ENCODE measurements around the gene VIPR1.

Gene VIPR1

GRCh38 chr3:42513121-42513520, 10.7 kb downstream of the VIPR1 start:
- no peak for DNase-seq

- no peak for DNase-seq
Observed at GRCh38 chr3:42513521-42513920, 11.1 kb downstream of the VIPR1 start.

- no peak for DNase-seq
Observed at GRCh38 chr3:42514876-42515275, 12.4 kb downstream of the VIPR1 start.

GRCh38 chr3:42515391-42515916, 13.0 kb downstream of the VIPR1 start:
- no peak for DNase-seq

GRCh38 chr3:42515976-42516375, 13.5 kb downstream of the VIPR1 start:
- DNase-seq = no peak

- DNase-seq = no peak
Observed at GRCh38 chr3:42516443-42516842, 14.0 kb downstream of the VIPR1 start.

- no peak for DNase-seq
Observed at GRCh38 chr3:42517117-42517516, 14.7 kb downstream of the VIPR1 start.

- DNase-seq = no peak
Observed at GRCh38 chr3:42518800-42519567, 16.5 kb downstream of the VIPR1 start.

- DNase-seq = no peak
Observed at GRCh38 chr3:42519568-42519962, 17.1 kb downstream of the VIPR1 start.

- DNase-seq = no peak
Observed at GRCh38 chr3:42520336-42520735, 17.9 kb downstream of the VIPR1 start.

GRCh38 chr3:42520906-42521305, 18.5 kb downstream of the VIPR1 start:
- no peak for DNase-seq

GRCh38 chr3:42524751-42525150, 22.3 kb downstream of the VIPR1 start:
- DNase-seq = no peak

- DNase-seq = no peak
Observed at GRCh38 chr3:42525212-42525611, 22.8 kb downstream of the VIPR1 start.

GRCh38 chr3:42525736-42526345, 23.4 kb downstream of the VIPR1 start:
- no peak for DNase-seq

- DNase-seq = no peak
Observed at GRCh38 chr3:42526616-42527367, 24.3 kb downstream of the VIPR1 start.

- DNase-seq = no peak
Observed at GRCh38 chr3:42527368-42527917, 25.0 kb downstream of the VIPR1 start.

- no peak for DNase-seq
Observed at GRCh38 chr3:42529468-42529867, 27.0 kb downstream of the VIPR1 start.

GRCh38 chr3:42530073-42530472, 27.6 kb downstream of the VIPR1 start:
- no peak for DNase-seq

- no peak for DNase-seq
Observed at GRCh38 chr3:42531470-42531869, 29.0 kb downstream of the VIPR1 start.

GRCh38 chr3:42532229-42532628, 29.8 kb downstream of the VIPR1 start:
- DNase-seq = no peak

GRCh38 chr3:42533161-42533897, 30.9 kb downstream of the VIPR1 start:
- DNase-seq = no peak

GRCh38 chr3:42535981-42536784, 33.7 kb downstream of the VIPR1 start:
- peak; percentile 56 for DNase-seq
